Activated naive CD4-positive, alpha-beta T cell treated with anti-CD3 and anti-CD28 coated beads, Interleukin-2, amount 10 ng/mL, durations not matched to agents 7 days and 5 days (primary cell): Measurements from ENCODE around the gene MICAL3.
"Not testable (repeated sequence)": the region's sequence is repeated elsewhere in the genome, so short reads cannot be mapped to it uniquely, and the experiment has no call there.

Experiments used
- CTCF ChIA-PET: fragments of 350-600 bp; sonication (Branson Sonifier 250); formaldehyde crosslinking; loops from one replicate; lab custom pipeline; 2021; ENCODE audit warnings: antibody characterized with exemption; lab: Charles Lee
- DNase-seq: peaks from one replicate; pipeline ENCODE4 v3.0.0-alpha.2; 2020
- H3K27ac Mint-ChIP-seq: one replicate; pipeline ENCODE4 v1.8.0; 2021; ENCODE audit warnings: mild to moderate bottlenecking, moderate library complexity, mixed read lengths
- H3K27me3 Mint-ChIP-seq: one replicate; pipeline ENCODE4 v1.8.0; 2021; ENCODE audit warnings: mild to moderate bottlenecking, mixed read lengths
- H3K36me3 Mint-ChIP-seq: one replicate; pipeline ENCODE4 v1.8.0; 2021; ENCODE audit warnings: mixed read lengths
- H3K4me1 Mint-ChIP-seq: one replicate; pipeline ENCODE4 v1.8.0; 2021; ENCODE audit warnings: mixed read lengths
- H3K4me3 Mint-ChIP-seq: one replicate; pipeline ENCODE4 v1.8.0; 2021; ENCODE audit warnings: mild to moderate bottlenecking, moderate library complexity, mixed read lengths
- H3K9me3 Mint-ChIP-seq: one replicate; pipeline ENCODE4 v1.8.0; 2021; ENCODE audit warnings: mixed read lengths

Gene MICAL3

GRCh38 chr22:17949642-17950473 is 74.5 kb downstream of the MICAL3 start:
- no peak for DNase-seq
- no peak overlapping the region for H3K27ac Mint-ChIP-seq
- peaks cover 2% of the 10 kb centered on the region for H3K4me1 Mint-ChIP-seq
- no peaks in the 10 kb centered on the region for H3K36me3 Mint-ChIP-seq
- H3K27me3 Mint-ChIP-seq = no peaks in the 10 kb centered on the region
- H3K9me3 Mint-ChIP-seq = no peaks in the 10 kb centered on the region
- H3K4me3 Mint-ChIP-seq = no peak overlapping the region
- CTCF ChIA-PET = no interaction called here

DNA sequence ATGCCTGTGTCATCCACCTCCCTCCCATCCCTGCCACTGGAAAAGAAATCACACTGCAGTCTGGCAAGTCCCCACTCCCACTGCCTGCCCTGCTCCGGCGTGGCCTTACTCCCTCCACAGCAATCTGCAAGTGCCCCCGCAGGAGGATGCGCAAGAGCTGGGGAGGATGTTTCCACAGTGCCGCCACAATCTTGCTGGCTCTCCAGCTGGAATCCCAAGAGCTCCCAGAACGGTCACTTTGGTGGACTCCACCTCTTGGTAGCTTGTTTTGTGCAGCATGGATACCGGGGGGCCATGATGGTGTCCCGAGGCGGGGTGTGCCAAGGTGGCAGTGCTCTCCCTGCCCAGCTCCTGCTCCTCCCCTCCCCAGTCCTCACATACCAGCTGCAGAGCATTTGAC is 76.3 kb downstream of the MICAL3 start:
- no peak for DNase-seq
- Mint-ChIP-seq H3K4me3 (no peak overlapping the region), H3K4me1 (peaks cover 2% of the 10 kb centered on the region), H3K27ac (no peak overlapping the region), H3K27me3 (no peaks in the 10 kb centered on the region), H3K9me3 (no peaks in the 10 kb centered on the region), H3K36me3 (no peaks in the 10 kb centered on the region)
- CTCF ChIA-PET = no interaction called here

DNA sequence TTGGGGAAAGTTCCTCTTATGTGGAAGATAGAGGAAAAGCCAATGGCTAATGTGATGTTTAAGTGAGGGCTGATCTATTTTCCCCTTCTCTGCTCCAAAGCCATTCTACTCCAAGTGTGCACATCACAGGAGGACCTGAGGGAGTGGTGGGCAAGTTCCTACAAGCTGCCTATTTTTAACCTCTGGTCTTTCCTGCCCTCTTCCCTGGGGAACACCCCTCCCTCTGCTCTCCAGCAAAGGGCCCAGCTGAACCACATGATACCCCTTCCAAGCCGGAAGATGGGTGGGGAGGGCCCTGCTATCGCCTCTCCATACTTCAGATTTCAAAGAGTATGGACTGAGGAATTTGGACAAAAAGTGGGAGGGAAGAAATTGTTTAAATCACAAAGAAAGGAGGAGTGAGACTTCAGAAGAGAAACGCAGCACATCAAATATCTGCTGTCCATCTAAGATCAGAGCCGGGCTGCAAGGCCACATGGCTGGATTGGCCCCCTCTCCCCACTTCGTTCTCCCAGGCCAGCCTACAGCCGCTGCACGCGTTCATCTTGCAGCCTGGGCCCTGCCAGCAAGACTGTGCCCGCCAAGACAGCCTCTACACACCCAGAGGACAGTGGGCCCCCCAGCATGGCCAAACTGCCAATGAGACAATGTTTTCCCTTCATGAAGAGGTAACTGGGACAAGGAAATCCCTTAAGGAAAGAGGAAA is 77.5 kb downstream of the MICAL3 start:
- DNase-seq = no peak
- H3K36me3 Mint-ChIP-seq = no peaks in the 10 kb centered on the region
- CTCF ChIA-PET = no interaction called here
- no peak overlapping the region for H3K27ac Mint-ChIP-seq
- H3K4me3 Mint-ChIP-seq = no peak overlapping the region
- no peaks in the 10 kb centered on the region for H3K4me1 Mint-ChIP-seq
- no peaks in the 10 kb centered on the region for H3K9me3 Mint-ChIP-seq
- H3K27me3 Mint-ChIP-seq = no peaks in the 10 kb centered on the region

- DNase-seq = no peak
- Mint-ChIP-seq H3K4me1 (no peaks in the 10 kb centered on the region), H3K36me3 (no peaks in the 10 kb centered on the region), H3K27ac (no peak overlapping the region), H3K4me3 (no peak overlapping the region), H3K9me3 (no peaks in the 10 kb centered on the region), H3K27me3 (no peaks in the 10 kb centered on the region)
- CTCF ChIA-PET = no interaction called here
Observed at GRCh38 chr22:17945888-17946648, 78.3 kb downstream of the MICAL3 start.

- no peak overlapping the region for H3K27ac Mint-ChIP-seq
- no peaks in the 10 kb centered on the region for H3K27me3 Mint-ChIP-seq
- H3K4me1 Mint-ChIP-seq = no peaks in the 10 kb centered on the region
- CTCF ChIA-PET = no interaction called here
- no peak for DNase-seq
- no peak overlapping the region for H3K4me3 Mint-ChIP-seq
- no peaks in the 10 kb centered on the region for H3K9me3 Mint-ChIP-seq
- H3K36me3 Mint-ChIP-seq = no peaks in the 10 kb centered on the region
Observed at GRCh38 chr22:17945156-17945887, 79.0 kb downstream of the MICAL3 start.

GRCh38 chr22:17944256-17944655 is 80.1 kb downstream of the MICAL3 start:
- no peaks in the 10 kb centered on the region for H3K9me3 Mint-ChIP-seq
- no peak overlapping the region for H3K27ac Mint-ChIP-seq
- DNase-seq = no peak
- no peaks in the 10 kb centered on the region for H3K36me3 Mint-ChIP-seq
- H3K4me3 Mint-ChIP-seq = no peak overlapping the region
- H3K4me1 Mint-ChIP-seq = no peaks in the 10 kb centered on the region
- no peaks in the 10 kb centered on the region for H3K27me3 Mint-ChIP-seq
- CTCF ChIA-PET = no interaction called here

DNA sequence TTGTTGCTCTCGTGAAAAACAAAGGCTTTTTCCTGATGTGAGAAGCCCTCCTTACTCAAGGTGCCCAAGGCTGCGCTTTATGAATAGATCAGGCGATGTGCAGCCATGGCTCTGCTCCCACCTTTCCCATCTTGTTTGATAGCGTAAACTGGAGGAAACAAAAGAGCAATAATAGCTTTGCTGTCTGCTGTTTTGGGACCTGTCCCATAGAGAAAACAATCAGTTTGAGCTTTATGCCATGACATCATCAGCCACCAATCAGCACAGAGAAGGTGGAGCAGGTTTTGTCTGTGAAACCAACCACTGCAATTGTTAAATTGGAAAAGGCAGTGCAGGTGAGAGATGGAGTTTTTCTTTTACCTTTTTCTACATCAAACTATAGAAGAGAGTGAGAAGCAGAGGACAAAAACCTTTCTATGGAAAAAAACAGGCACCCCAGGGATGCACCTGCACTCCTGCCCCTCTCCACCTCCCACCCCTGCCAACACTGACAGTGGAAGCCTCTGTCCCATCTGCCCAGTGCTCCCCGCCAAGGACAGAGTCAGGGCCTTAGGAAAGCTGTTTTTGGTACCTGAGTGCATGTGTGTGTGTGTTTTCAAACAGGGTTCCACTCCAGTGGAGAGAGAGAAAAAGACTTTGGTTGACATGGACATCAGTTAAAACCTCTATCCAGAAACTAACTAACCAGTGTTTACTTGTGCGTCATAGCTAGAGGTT is 80.7 kb downstream of the MICAL3 start:
- Mint-ChIP-seq H3K27ac (no peak overlapping the region), H3K9me3 (no peaks in the 10 kb centered on the region), H3K27me3 (no peaks in the 10 kb centered on the region), H3K4me1 (no peaks in the 10 kb centered on the region), H3K36me3 (no peaks in the 10 kb centered on the region), H3K4me3 (no peak overlapping the region)
- CTCF ChIA-PET = no interaction called here
- no peak for DNase-seq

DNA sequence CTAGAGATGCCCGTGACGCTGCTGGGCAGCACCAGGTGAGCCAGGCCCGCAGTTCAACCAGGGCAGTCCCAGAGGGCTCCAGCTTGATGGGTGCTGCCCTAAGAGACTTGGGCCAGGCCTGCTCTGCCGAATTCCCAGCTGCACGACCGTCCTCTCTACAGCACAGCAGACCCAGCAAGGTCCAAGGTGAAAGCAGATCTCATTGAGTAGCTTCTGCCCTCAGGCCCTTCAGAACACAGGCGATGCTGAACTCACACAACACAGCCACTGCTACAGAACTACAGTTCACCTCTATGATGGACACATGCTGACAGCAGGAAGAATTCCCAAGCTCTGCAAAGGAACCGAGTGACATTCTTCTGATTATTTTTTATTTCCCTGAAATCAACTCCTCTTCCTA is 81.6 kb downstream of the MICAL3 start:
- no peak overlapping the region for H3K4me3 Mint-ChIP-seq

GRCh38 chr22:17941471-17942406 is 82.6 kb downstream of the MICAL3 start:
- Mint-ChIP-seq H3K4me1 (no peaks in the 10 kb centered on the region), H3K27me3 (no peaks in the 10 kb centered on the region), H3K27ac (no peak overlapping the region), H3K4me3 (no peak overlapping the region), H3K36me3 (no peaks in the 10 kb centered on the region), H3K9me3 (no peaks in the 10 kb centered on the region)
- CTCF ChIA-PET = no interaction called here
- no peak for DNase-seq

More for the DNA sequence above, 81.6 kb downstream of the MICAL3 start:
- Mint-ChIP-seq H3K4me1 (no peaks in the 10 kb centered on the region), H3K27me3 (no peaks in the 10 kb centered on the region), H3K27ac (no peak overlapping the region), H3K36me3 (no peaks in the 10 kb centered on the region), H3K9me3 (no peaks in the 10 kb centered on the region)
- DNase-seq = no peak
- CTCF ChIA-PET = no interaction called here

DNA sequence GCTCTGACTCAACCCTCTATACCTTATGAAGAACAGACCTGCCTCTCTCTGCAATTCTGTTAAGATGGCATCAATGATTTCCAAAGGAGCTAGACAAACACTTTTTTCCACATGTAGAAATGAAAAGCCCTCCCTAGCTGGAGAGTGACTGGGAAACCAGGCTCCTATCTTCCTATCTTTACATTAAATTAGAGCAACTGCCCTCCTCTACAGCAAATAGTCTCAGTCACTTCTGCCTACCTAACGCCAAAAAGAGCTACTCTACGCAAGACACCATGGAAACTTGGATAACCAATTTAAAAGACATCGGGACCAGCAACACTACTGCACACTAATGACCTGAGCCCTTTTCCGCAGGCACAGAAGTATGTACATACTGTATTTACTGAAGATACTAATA is 84.8 kb downstream of the MICAL3 start:
- no peaks in the 10 kb centered on the region for H3K27me3 Mint-ChIP-seq
- no peak overlapping the region for H3K27ac Mint-ChIP-seq
- H3K4me3 Mint-ChIP-seq = no peak overlapping the region
- H3K4me1 Mint-ChIP-seq = no peaks in the 10 kb centered on the region
- H3K9me3 Mint-ChIP-seq = no peaks in the 10 kb centered on the region
- DNase-seq = no peak
- CTCF ChIA-PET = no interaction called here
- no peaks in the 10 kb centered on the region for H3K36me3 Mint-ChIP-seq

DNA sequence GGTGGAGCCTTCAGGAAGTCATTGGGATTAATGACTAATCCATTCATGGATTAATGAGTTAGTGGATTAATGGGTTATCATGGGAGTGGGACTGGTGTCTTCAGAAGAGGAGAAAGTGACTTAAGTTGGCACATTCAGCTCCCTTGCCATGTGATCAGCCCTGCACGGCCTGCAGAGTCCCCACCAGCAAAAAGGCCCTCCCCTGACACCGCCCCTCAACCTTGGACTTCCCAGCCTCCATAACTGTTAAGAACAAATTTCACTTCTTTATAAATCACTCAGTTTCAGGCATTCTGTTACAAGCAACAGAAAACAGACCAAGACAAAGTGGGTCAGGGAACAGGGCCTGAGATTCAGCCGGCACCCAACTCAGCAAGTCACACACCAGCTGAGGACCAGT is 85.3 kb downstream of the MICAL3 start:
- Mint-ChIP-seq H3K4me1 (no peaks in the 10 kb centered on the region), H3K27me3 (no peaks in the 10 kb centered on the region)
- CTCF ChIA-PET = no interaction called here

DNA sequence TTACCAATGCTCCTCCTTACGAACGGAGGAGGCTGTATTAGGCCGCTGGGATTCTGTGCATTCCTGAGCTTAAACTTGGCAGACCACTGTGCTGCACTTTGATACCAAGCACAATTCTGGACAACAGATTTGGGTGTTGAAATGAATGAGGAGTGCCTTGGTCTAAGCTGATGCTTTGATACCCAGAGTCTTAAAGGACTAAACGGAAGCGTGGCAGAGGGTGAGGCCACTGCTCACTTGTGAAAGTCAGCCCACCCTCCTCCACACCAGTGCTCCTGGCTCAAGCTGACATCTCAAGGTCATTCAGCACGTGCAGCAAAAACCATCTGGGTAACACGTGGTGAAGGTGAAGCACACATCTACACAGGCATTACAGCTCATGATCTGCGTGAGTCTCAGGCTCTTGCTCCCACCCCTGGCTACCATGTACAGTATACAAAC is 85.9 kb downstream of the MICAL3 start:
- H3K27ac Mint-ChIP-seq = no peak overlapping the region
- H3K4me3 Mint-ChIP-seq = no peak overlapping the region
- no peaks in the 10 kb centered on the region for H3K9me3 Mint-ChIP-seq
- DNase-seq = no peak
- no peaks in the 10 kb centered on the region for H3K27me3 Mint-ChIP-seq
- no peaks in the 10 kb centered on the region for H3K4me1 Mint-ChIP-seq
- no peaks in the 10 kb centered on the region for H3K36me3 Mint-ChIP-seq
- CTCF ChIA-PET = no interaction called here

More for the DNA sequence above, 85.3 kb downstream of the MICAL3 start:
- H3K27ac Mint-ChIP-seq = no peak overlapping the region
- H3K36me3 Mint-ChIP-seq = no peaks in the 10 kb centered on the region
- no peak overlapping the region for H3K4me3 Mint-ChIP-seq
- no peaks in the 10 kb centered on the region for H3K9me3 Mint-ChIP-seq
- DNase-seq = no peak

- DNase-seq, CTCF ChIA-PET, H3K36me3 Mint-ChIP-seq, H3K4me1 Mint-ChIP-seq, H3K9me3 Mint-ChIP-seq, H3K27ac Mint-ChIP-seq, H3K4me3 Mint-ChIP-seq, H3K27me3 Mint-ChIP-seq: not testable (repeated sequence)
Observed at GRCh38 chr22:17932457-17932856, 91.9 kb downstream of the MICAL3 start.
